ENCODE results near the gene TEKT3. TPM values are rescaled to one million over a fixed set of nuclear protein-coding genes. Genes with fewer than 3 reads are reported as not detected.

TEKT3 gene
- total RNA-seq (2022; extraction: Qiagen RNA extraction; ENCODE audit: low read depth), result 0.35 TPM in 1 of 5 replicates, not detected in the others

GRCh38 chr17:15341385-15341849 is at the start of gene TEKT3:
TEKT3 (minus strand) TSS chr17:15341597; CDS start chr17:15331585, 10,012 bp downstream.

GRCh38 chr17:15265131-15265530 is 76.3 kb downstream of the TEKT3 start, which contains the start of gene PMP22:
PMP22 (minus strand) TSS chr17:15265326; CDS start chr17:15260727, 4,599 bp downstream.

Other genes with a start within 250 kb of the TEKT3 start
- 183 to 230 TPM (median 209 TPM) in 5 replicates for gene PMP22, start 76.3 kb downstream of the TEKT3 start, total RNA-seq (2022; extraction: Qiagen RNA extraction; ENCODE audit: low read depth)
- 0.64 to 1.7 TPM (median 0.78 TPM) in 4 of 5 replicates, not detected in the other for gene CDRT4, start 126.0 kb upstream of the TEKT3 start, total RNA-seq (2022; extraction: Qiagen RNA extraction; ENCODE audit: low read depth)
- gene TVP23C, start 221.9 kb upstream of the TEKT3 start, total RNA-seq (2022; extraction: Qiagen RNA extraction; ENCODE audit: low read depth), result 7.4 to 10.5 TPM (median 9.1 TPM) in 5 replicates